ENCODE data around the gene ART3. TPM values are rescaled to one million over a fixed set of nuclear protein-coding genes. Genes with fewer than 3 reads are reported as not detected.
A peak's percentile ranks its signal among the peaks of the same experiment; 100 is the strongest.

ART3 gene
- total RNA-seq, 1 donor from 2014 or later = 105 TPM

DNA sequence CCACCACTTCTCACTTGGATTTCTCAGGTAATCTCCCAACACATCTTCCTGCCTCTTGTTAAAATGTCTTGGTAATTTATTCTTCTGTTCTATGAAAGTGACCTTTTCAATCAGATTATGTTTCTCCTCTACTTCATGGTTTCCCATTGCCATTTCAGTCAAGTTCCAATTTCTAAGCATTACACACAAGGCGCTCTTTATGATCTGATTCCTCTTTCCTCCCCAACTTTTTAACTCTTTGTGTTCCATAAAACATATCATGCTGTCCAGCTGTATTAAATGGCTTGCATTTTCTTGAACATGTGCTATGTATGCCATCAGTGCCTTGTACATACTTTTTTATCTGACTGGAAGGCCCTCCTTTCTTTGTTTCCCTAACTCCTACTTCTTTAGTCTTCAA is 13.1 kb upstream of the ART3 start:
- no peak overlapping the region for H3K4me3 ChIP-seq
- intact Hi-C loops (cut with micrococcal nuclease) = no loop called here
- peaks cover 1% of the 10 kb centered on the region for H3K27me3 ChIP-seq (ENCODE audit: low read depth)
- DNase-seq = no peak
- no peaks in the 10 kb centered on the region for H3K4me1 ChIP-seq
- TF ChIP-seq, protein P1, sequence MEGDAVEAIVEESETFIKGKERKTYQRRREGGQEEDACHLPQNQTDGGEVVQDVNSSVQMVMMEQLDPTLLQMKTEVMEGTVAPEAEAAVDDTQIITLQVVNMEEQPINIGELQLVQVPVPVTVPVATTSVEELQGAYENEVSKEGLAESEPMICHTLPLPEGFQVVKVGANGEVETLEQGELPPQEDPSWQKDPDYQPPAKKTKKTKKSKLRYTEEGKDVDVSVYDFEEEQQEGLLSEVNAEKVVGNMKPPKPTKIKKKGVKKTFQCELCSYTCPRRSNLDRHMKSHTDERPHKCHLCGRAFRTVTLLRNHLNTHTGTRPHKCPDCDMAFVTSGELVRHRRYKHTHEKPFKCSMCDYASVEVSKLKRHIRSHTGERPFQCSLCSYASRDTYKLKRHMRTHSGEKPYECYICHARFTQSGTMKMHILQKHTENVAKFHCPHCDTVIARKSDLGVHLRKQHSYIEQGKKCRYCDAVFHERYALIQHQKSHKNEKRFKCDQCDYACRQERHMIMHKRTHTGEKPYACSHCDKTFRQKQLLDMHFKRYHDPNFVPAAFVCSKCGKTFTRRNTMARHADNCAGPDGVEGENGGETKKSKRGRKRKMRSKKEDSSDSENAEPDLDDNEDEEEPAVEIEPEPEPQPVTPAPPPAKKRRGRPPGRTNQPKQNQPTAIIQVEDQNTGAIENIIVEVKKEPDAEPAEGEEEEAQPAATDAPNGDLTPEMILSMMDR (IDR thresholded peaks at IDR 0.05; ENCODE audit: borderline replicate concordance) = no peak
- no peak overlapping the region for H3K27ac ChIP-seq (replicated peaks)
- no peaks in the 10 kb centered on the region for H3K36me3 ChIP-seq
- no peaks in the 10 kb centered on the region for H3K9me3 ChIP-seq (replicated peaks)

DNA sequence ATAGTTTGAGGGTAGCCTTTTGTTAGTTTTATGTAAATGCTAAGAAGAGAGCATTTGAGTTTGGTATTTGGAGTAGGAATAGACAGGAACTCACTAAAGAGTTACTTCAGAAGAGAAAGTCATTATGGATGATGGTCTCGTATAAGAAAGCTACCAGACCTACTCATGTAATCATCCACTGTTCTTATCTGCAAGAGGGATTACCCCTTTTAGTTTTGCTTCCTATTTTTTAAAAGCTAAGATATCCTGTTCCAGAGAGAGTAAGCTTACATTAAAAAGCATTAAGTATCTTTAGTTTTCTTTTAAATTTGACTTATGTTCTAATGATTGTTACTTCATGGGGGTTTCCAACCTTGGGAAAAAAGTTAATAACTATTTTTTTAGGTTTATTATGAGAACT is 12.5 kb upstream of the ART3 start:
- TF ChIP-seq, protein P1 (IDR thresholded peaks at IDR 0.05; ENCODE audit: borderline replicate concordance) = no peak
- intact Hi-C loops (cut with micrococcal nuclease) = no loop called here
- no peaks in the 10 kb centered on the region for H3K27me3 ChIP-seq (ENCODE audit: low read depth)
- no peak overlapping the region for H3K4me3 ChIP-seq
- no peaks in the 10 kb centered on the region for H3K36me3 ChIP-seq
- H3K4me1 ChIP-seq = no peaks in the 10 kb centered on the region
- no peak overlapping the region for H3K27ac ChIP-seq (replicated peaks)
- H3K9me3 ChIP-seq (replicated peaks) = no peaks in the 10 kb centered on the region
- DNase-seq = no peak

DNA sequence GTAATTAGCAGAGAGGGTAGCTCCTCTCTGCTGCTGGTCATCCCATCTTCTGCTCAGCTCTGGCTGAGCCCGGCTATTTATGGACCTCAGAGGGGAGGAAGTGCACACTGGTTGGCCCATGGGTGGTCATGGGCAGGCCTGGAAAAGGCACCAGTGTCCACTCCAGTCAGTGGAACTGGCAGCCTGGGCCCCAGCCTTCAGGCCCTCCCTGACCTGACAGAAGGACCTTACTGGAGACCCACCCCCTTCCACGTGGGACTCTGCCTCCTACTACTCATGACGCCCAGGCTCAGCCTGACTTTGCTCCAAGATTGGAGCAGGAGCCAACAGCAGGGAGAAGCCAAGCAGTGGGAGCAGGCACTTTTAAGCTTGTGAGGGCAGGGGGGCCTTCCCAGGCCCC is 8.0 kb upstream of the ART3 start:
- Histone ChIP-seq H3K4me1 (no peaks in the 10 kb centered on the region), H3K36me3 (no peaks in the 10 kb centered on the region), H3K27ac (replicated peaks) (no peak overlapping the region), H3K27me3 (ENCODE audit: low read depth) (no peaks in the 10 kb centered on the region), H3K4me3 (no peak overlapping the region), H3K9me3 (replicated peaks) (no peaks in the 10 kb centered on the region)
- intact Hi-C loops (cut with micrococcal nuclease) = no loop called here
- TF ChIP-seq, protein P1 (IDR thresholded peaks at IDR 0.05; ENCODE audit: borderline replicate concordance) = no peak
- DNase-seq = no peak

DNA sequence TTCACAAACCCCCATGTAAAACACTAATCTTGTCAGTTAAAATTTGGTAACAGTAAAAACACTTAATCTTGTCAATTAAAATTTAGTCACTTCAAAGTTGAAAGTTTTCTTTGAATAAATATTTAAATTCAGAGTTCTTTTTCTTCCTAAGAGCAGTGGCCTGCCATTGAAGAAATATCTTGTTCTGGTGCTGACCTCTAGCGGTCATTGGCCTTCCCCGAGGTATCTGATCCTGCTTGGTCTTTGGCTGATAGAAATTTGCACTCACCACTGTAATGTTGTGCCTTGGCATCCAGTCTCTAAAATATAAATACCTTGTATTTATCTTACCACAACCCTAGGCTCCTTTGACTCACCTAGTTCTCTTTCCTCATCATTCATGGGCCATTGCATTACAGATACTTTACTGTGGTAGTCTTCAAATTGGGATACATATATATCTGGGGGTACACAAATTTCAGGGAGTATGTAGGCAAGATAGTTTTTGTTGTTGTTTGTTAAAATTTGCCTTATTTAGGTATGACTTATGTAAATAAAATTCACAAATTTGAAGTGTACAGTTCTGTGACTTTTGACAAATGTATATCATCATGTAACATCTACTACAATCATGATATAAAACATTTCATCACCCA is 6.7 kb upstream of the ART3 start:
- Histone ChIP-seq H3K36me3 (no peaks in the 10 kb centered on the region), H3K27ac (replicated peaks) (no peak overlapping the region), H3K9me3 (replicated peaks) (no peaks in the 10 kb centered on the region), H3K27me3 (ENCODE audit: low read depth) (no peaks in the 10 kb centered on the region), H3K4me3 (no peak overlapping the region), H3K4me1 (peaks cover 4% of the 10 kb centered on the region)
- TF ChIP-seq, protein P1 (IDR thresholded peaks at IDR 0.05; ENCODE audit: borderline replicate concordance) = peak; percentile 94
- intact Hi-C loops (cut with micrococcal nuclease) = no loop called here
- peak; percentile 55 for DNase-seq

DNA sequence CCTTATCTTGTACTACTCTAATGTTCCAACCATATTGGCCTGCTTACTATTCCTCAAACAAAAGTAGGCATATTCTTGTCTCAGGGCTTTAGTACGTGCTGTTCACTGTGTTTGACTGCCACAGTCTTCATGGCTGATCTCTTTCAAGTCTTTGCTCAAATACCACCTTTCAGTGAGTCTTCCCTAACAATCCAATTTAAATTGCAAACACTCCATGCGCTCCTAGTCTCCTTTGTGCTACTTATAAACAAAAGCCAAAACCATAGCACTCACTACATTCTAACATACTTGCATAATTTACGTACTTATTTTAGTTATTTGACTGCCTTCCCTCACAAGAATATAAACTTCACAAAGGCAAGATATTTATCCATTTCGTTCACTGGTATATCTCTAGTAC is 1.7 kb upstream of the ART3 start:
- TF ChIP-seq, protein P1 (IDR thresholded peaks at IDR 0.05; ENCODE audit: borderline replicate concordance) = no peak

More for the DNA sequence above, 1.7 kb upstream of the ART3 start:
- Histone ChIP-seq H3K27ac (replicated peaks) (peak overlapping the region; percentile 81), H3K4me3 (no peak overlapping the region), H3K36me3 (no peaks in the 10 kb centered on the region), H3K27me3 (ENCODE audit: low read depth) (no peaks in the 10 kb centered on the region), H3K9me3 (replicated peaks) (no peaks in the 10 kb centered on the region), H3K4me1 (peaks cover 21% of the 10 kb centered on the region)
- no peak for DNase-seq
- intact Hi-C loops (cut with micrococcal nuclease) = loop anchor here (2.0 kb wide), 1 partner anchor 78 kb away; no protein-coding TSS in a partner anchor

Data from left ventricle myocardium inferior (tissue), 1 donor.